Neural progenitor cell (in vitro differentiated cells): Measurements from ENCODE around the gene VCX3A. TPM values are rescaled to one million over a fixed set of nuclear protein-coding genes. Genes with fewer than 3 reads are reported as not detected.

Experiments used
- DNase-seq: peaks from one replicate; pipeline ENCODE4 v3.0.0-alpha.2; 2016; ENCODE audit warnings: low spot score
- H2AFZ ChIP-seq: fragments of 200-600 bp; sonication (generic); replicated peaks from 2 replicates; pipeline ENCODE4 v1.6.1; 2016; ENCODE audit warnings: antibody characterized with exemption
- H3F3A ChIP-seq: fragments of 200-600 bp; sonication (generic); 2 replicates; pipeline ENCODE4 v1.6.1; 2016; ENCODE audit warnings: antibody characterized with exemption, low read depth
- H3K27ac ChIP-seq: fragments of 200-600 bp; sonication (generic); 2 replicates; pipeline ENCODE4 v1.5.1; 2016; ENCODE audit warnings: mild to moderate bottlenecking
- H3K27me3 ChIP-seq: fragments of 200-600 bp; sonication (generic); 2 replicates; pipeline ENCODE4 v1.6.1; 2016; ENCODE audit warnings: mild to moderate bottlenecking, moderate library complexity
- H3K36me3 ChIP-seq: fragments of 200-600 bp; sonication (generic); 2 replicates; pipeline ENCODE4 v1.5.1; 2016
- H3K4me1 ChIP-seq: fragments of 200-600 bp; sonication (generic); 2 replicates; pipeline ENCODE4 v1.6.1; 2016; ENCODE audit warnings: mixed run types
- H3K4me2 ChIP-seq: fragments of 200-600 bp; sonication (generic); 2 replicates; pipeline ENCODE4 v1.6.1; 2016
- H3K4me3 ChIP-seq: fragments of 200-600 bp; sonication (generic); 2 replicates; pipeline ENCODE4 v1.5.1; 2016
- H3K79me2 ChIP-seq: fragments of 200-600 bp; sonication (generic); 2 replicates; pipeline ENCODE4 v1.6.1; 2016; ENCODE audit warnings: low read depth
- H3K9ac ChIP-seq: fragments of 200-600 bp; sonication (generic); 2 replicates; pipeline ENCODE4 v1.6.1; 2016
- H3K9me3 ChIP-seq: fragments of 200-600 bp; sonication (generic); 2 replicates; pipeline ENCODE4 v1.5.1; 2016; ENCODE audit warnings: low read depth
- H4K20me1 ChIP-seq: fragments of 200-600 bp; sonication (generic); 2 replicates; pipeline ENCODE4 v1.6.1; 2016; ENCODE audit warnings: low read depth
- H3K27ac Mint-ChIP-seq: 3 replicates; pipeline ENCODE4 v1.8.0; 2021; ENCODE audit warnings: mixed read lengths
- H3K27me3 Mint-ChIP-seq: 2 replicates; pipeline ENCODE4 v1.8.0; 2022; ENCODE audit warnings: low read depth, mild to moderate bottlenecking, inconsistent platforms, moderate library complexity, mixed read lengths; ENCODE audit not compliant: insufficient read depth
- H3K36me3 Mint-ChIP-seq: 3 replicates; pipeline ENCODE4 v1.8.0; 2021; ENCODE audit warnings: mixed read lengths
- H3K4me1 Mint-ChIP-seq: 3 replicates; pipeline ENCODE4 v1.8.0; 2021; ENCODE audit warnings: mixed read lengths
- H3K4me3 Mint-ChIP-seq: 3 replicates; pipeline ENCODE4 v1.8.0; 2021; ENCODE audit warnings: mild to moderate bottlenecking, moderate library complexity, mixed read lengths
- H3K9me3 Mint-ChIP-seq: 3 replicates; pipeline ENCODE4 v1.8.0; 2020; ENCODE audit warnings: mixed read lengths
- CTCF ChIP-seq: fragments of 200-600 bp; sonication (generic); IDR thresholded peaks from 2 replicates; pipeline ENCODE4 v1.5.1; 2017; ENCODE audit warnings: antibody characterized with exemption, mild to moderate bottlenecking
- EZH2 ChIP-seq: fragments of 200-600 bp; sonication (generic); IDR thresholded peaks from 2 replicates; pipeline ENCODE4 v1.6.1; 2017; ENCODE audit warnings: antibody characterized with exemption, mild to moderate bottlenecking, moderate library complexity
- EZH2phosphoT487 ChIP-seq: fragments of 200-600 bp; sonication (generic); IDR thresholded peaks from 2 replicates; pipeline ENCODE4 v1.6.1; 2017; ENCODE audit warnings: antibody characterized with exemption
- total RNA-seq: library from RNA; depleted of rRNA; stranded (reverse); fragments of >200 nt; gene quantifications from 2 replicates; pipeline ENCODE4 v1.2.3, GENCODE V29; 2015; ENCODE audit warnings: low replicate concordance

VCX3A gene
- total RNA-seq, 1 donor from 2014 or later = not detected

- no peaks in the 10 kb centered on the region for H3K4me1 Mint-ChIP-seq
- no peak overlapping the region for H3K4me3 ChIP-seq
- H3K4me1 ChIP-seq = no peaks in the 10 kb centered on the region
- no peak overlapping the region for H3K4me3 Mint-ChIP-seq
- no peak overlapping the region for H2AFZ ChIP-seq
- no peaks in the 10 kb centered on the region for H3K9me3 Mint-ChIP-seq
- H4K20me1 ChIP-seq = no peaks in the 10 kb centered on the region
- H3K27me3 ChIP-seq = no peaks in the 10 kb centered on the region
- no peak overlapping the region for H3K4me2 ChIP-seq
- TF ChIP-seq EZH2 (no peak), EZH2phosphoT487 (no peak), CTCF (no peak)
- H3K9me3 ChIP-seq = no peaks in the 10 kb centered on the region
- DNase-seq = no peak
- peaks cover 8% of the 10 kb centered on the region for H3K27me3 Mint-ChIP-seq
- no peaks in the 10 kb centered on the region for H3F3A ChIP-seq
- no peaks in the 10 kb centered on the region for H3K79me2 ChIP-seq
- H3K36me3 Mint-ChIP-seq = no peaks in the 10 kb centered on the region
- H3K27ac Mint-ChIP-seq = no peak overlapping the region
- H3K27ac ChIP-seq = no peak overlapping the region
- no peak overlapping the region for H3K9ac ChIP-seq
- H3K36me3 ChIP-seq = no peaks in the 10 kb centered on the region
Observed at GRCh38 chrX:6526564-6527136, 8.3 kb downstream of the VCX3A start.

DNA sequence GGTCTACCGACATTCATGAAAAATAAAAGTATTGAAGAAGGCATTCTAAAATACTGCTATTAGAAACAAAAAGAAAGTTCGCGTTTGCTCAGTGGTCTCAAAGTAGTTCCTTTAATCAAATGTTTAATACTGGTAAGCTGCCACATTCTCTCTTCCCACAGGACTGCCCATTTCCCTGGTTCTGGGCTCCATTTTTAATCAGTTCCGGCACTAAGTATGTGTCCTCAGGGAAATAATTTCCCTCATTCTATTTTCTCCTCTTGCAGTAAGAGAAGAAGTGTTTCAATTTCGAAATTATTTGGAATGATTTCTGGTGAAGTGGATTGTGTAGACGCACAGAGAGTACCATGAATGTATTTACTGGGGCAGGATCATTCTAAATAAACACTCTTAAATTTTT lies 17.5 kb downstream of the VCX3A start:
- TF ChIP-seq EZH2 = no peak
- no peak for TF ChIP-seq CTCF
- TF ChIP-seq EZH2phosphoT487 = no peak
- Histone ChIP-seq H3K27ac (no peak overlapping the region), H2AFZ (no peak overlapping the region), H3K9ac (no peak overlapping the region), H3K27me3 (no peaks in the 10 kb centered on the region), H3K79me2 (no peaks in the 10 kb centered on the region), H3K4me3 (no peak overlapping the region), H3K4me1 (no peaks in the 10 kb centered on the region), H3K4me2 (no peak overlapping the region), H3F3A (no peaks in the 10 kb centered on the region), H3K36me3 (no peaks in the 10 kb centered on the region), H3K9me3 (no peaks in the 10 kb centered on the region), H4K20me1 (no peaks in the 10 kb centered on the region)
- Mint-ChIP-seq H3K36me3 (no peaks in the 10 kb centered on the region), H3K27ac (no peak overlapping the region), H3K9me3 (no peaks in the 10 kb centered on the region), H3K4me1 (no peaks in the 10 kb centered on the region), H3K4me3 (no peak overlapping the region), H3K27me3 (no peaks in the 10 kb centered on the region)
- no peak for DNase-seq

GRCh38 chrX:6506444-6506843 lies 28.5 kb downstream of the VCX3A start:
- no peak overlapping the region for H3K27ac Mint-ChIP-seq
- peaks cover 9% of the 10 kb centered on the region for H3K4me1 Mint-ChIP-seq
- Histone ChIP-seq H3K4me2 (no peak overlapping the region), H3K9ac (no peak overlapping the region), H3K9me3 (no peaks in the 10 kb centered on the region), H4K20me1 (no peaks in the 10 kb centered on the region), H3K27me3 (no peaks in the 10 kb centered on the region), H3F3A (no peaks in the 10 kb centered on the region), H3K4me3 (no peak overlapping the region), H2AFZ (no peak overlapping the region), H3K36me3 (no peaks in the 10 kb centered on the region), H3K79me2 (no peaks in the 10 kb centered on the region), H3K4me1 (no peaks in the 10 kb centered on the region), H3K27ac (no peak overlapping the region)
- no peak for TF ChIP-seq EZH2
- no peak for TF ChIP-seq CTCF
- TF ChIP-seq EZH2phosphoT487 = no peak
- H3K9me3 Mint-ChIP-seq = no peaks in the 10 kb centered on the region
- no peak for DNase-seq
- no peak overlapping the region for H3K4me3 Mint-ChIP-seq
- no peaks in the 10 kb centered on the region for H3K36me3 Mint-ChIP-seq
- H3K27me3 Mint-ChIP-seq = no peaks in the 10 kb centered on the region
